Fibroblast of skin of abdomen (primary cell): ENCODE results near the gene PAQR3. TPM values are rescaled to one million over a fixed set of nuclear protein-coding genes. Genes with fewer than 3 reads are reported as not detected.

ENCODE experiments used
- DNase-seq: peaks from one replicate; pipeline ENCODE4 v3.0.0-alpha.2; 2013
- polyA plus RNA-seq, 2 experiments: library from polyadenylated mRNA; unstranded; fragments of 120-200 nt; gene quantifications; one replicate each; pipeline ENCODE4 v1.2.1, GENCODE V29; 2013; ENCODE audit not compliant: insufficient read length in 2 of 2

Gene PAQR3, protein sequence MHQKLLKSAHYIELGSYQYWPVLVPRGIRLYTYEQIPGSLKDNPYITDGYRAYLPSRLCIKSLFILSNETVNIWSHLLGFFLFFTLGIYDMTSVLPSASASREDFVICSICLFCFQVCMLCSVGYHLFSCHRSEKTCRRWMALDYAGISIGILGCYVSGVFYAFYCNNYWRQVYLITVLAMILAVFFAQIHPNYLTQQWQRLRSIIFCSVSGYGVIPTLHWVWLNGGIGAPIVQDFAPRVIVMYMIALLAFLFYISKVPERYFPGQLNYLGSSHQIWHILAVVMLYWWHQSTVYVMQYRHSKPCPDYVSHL
- 19.5 TPM for polyA plus RNA-seq (2013, experiment 1 of 2; ENCODE audit: insufficient read length)
- 19.6 TPM for polyA plus RNA-seq (2013, experiment 2 of 2; ENCODE audit: insufficient read length)

DNA sequence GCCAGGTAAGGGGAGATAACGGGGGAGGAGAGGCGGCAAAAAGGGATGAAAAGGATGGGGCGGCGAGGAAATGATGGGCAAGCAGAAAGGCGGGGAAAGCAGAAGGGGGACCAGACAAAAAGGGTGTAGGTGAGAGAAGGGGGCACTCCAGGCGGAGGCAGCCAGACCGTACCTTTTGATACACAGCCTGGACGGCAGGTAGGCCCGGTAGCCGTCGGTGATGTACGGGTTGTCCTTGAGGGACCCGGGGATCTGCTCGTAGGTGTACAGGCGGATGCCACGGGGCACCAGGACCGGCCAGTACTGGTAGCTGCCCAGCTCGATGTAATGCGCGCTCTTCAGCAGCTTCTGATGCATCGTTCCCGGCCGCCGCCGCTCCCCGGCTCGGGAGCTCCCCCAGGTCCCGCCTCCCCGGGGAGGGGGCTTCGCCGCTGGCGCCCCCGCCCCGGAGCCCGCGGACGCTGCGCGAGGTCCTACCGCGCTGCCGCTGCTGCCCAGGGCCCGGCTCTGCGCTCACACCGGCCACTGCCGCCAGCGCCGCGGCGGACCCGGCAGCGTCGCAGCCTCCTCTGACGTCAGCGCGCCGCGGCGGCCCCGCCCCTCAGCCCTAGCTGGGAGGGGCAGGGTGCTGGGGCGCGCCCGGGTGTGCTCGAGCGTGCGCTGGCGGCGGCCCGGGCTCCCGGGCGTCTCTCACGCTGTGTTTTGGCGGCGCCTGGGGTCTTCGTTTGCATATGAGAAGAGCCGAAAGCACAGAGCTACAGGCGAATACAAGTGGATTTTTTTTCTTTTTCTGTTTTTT is at the start of gene PAQR3:
Gene PAQR3 (minus strand): TSS at position 571 of the 799 bp plus-strand sequence. CDS start 214 bp downstream, at position 357.
- peak; percentile 85 for DNase-seq

DNA sequence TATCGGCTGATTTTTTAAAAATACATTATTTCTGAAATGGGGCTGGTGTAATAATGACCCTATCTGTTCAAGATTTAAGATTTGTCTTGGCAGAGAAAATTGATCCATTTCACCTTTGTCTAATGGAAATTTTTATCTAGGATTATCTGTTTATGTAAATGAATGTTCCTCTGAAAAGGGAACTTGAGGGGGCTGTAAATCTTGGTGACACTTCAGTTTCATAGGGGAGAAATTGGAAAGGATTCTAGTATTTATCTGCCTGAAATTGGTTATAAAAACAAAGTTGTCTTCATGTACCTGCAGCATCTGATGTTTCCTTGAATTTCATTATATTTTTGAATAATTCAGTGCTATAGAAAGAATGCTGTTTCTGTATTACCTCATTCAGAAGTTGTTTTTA is 48.4 kb upstream of the PAQR3 start:
- DNase-seq = no peak

DNA sequence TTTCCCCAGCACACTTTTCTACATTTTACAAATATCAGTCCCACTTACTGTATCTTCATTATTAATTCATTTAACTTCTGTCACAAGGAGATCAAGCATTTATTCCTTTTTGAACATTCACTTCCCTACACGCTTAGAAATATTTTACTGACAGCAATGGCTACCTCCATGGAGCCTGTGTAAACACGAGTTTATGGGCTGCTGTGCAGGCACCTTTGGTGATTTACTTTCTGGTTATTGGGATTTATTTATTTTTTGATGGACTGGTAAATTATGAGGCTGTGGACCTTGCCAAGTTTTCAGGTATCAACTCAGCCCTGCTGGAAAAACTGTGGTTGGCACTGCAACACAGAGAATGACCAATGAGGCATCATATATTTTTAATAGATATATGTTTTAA is 45.4 kb upstream of the PAQR3 start:
- no peak for DNase-seq

DNA sequence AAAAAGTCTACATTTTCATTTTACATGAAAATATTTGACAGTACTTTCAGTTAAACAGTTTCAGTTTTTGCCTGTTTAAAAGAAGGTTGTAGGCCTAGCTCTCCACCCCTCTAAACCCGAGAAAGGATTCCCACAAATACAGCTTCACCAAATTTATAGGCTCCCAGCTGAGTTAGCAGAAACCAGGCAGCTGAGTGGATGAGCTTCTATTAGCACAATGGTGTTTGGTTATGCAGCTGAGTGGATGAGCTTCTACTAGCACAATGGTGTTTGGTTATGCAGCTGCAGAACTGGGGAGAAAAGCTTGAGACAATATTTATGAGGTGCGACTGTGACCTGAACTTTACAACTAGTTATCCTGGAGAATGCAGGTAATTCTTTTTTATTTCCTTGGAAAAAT is 36.6 kb upstream of the PAQR3 start:
- no peak for DNase-seq

DNA sequence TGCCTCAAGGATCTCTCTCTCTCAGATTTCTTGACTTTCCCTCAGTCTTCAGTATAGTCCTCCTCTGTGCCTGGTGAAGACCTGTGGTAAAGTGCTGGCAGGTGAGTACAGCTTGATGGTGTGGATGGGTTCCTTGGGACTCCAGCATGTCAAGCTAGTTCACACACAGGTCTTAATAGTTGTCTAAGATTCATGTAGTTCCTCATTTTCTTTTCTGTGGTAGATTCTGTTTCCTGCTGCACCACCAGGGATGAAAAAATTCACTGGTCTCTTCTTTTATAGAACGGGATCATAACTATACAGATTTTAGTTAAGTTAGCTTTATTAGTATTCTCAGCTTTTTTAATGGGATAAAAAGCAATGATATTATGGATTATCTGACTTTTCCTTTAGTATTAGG is 32.5 kb upstream of the PAQR3 start:
- no peak for DNase-seq

DNA sequence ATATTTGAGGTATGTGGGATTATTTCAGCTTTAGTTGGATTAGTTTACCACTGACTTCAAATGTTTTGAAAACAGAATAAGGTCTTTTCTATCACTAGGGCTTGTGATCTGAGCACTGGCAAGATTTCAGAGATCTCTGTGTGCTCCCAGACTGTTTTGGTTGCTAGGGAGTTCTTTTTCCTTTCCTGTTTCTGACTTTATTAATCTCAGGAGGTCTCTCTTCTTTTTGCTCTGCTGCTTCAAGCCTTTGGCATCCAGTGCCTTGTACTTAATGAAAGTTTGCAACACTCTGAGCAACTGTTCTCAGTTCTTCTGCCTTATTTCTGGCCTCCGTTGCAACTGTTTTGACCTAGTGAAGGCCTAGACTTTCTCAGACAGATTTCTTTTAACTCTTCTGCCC is 32.1 kb upstream of the PAQR3 start:
- DNase-seq = no peak

DNA sequence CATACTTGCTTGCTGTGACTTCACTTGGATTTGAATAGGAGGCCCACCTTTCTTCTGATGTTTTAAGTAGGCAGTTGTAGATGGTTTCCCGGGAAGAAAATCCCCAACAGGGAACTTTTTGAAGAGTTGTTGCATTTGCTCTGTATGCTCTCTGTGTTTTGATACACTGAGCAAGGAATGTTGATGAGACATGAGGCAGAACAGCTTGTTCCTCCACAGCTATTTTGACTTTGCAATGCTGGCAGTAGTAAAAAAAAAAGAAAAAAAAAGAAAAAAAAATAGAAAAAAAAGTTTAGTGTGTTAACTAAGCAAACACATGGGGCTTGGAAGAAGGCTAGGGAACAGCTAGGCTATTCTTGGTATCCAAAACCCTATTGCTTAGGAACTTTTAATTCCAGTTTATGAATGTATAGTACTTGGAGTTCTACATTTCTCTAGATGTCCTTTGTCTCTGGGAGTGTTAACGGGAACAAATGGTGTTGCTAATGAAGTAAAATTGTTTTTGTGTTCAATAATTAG is 23.4 kb upstream of the PAQR3 start:
- DNase-seq = no peak

DNA sequence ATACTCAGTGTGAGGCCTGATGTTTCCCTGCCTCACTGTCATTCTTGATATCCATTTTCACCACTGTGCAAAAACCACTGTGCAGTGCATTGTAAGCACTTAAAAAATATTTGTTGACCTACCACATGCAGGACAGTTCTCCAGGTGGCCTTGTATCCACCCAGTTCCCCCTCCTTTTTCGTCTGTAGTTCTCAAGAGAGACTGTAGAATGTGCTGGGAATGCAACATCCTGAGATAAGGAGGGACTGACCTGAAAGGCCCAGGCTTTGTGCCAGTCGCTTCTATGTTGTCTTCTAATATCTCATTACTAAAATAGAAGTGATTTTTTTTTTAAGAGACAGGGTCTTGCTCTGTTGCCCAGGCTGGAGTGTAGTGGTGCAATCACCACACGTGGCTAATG is 21.7 kb upstream of the PAQR3 start:
- DNase-seq = no peak

DNA sequence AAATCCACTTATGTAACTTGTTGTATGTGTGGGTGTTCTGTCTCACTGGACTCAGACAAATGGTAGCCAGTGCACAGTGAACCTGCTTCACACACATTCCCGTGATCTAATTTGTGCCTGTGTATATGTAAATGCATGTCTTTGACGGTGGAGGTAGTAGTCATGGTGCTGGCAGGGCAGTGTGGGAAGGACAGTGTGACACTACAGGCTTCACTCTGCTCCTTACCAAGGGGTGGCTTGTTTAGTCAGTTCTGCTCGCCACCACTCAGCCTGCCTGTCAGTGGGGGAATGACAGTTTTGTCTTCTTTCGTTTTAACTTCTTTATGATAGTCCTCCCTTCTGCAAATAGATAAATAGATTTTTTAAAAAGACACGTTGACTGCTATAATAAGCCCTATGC is 17.7 kb upstream of the PAQR3 start:
- no peak for DNase-seq

DNA sequence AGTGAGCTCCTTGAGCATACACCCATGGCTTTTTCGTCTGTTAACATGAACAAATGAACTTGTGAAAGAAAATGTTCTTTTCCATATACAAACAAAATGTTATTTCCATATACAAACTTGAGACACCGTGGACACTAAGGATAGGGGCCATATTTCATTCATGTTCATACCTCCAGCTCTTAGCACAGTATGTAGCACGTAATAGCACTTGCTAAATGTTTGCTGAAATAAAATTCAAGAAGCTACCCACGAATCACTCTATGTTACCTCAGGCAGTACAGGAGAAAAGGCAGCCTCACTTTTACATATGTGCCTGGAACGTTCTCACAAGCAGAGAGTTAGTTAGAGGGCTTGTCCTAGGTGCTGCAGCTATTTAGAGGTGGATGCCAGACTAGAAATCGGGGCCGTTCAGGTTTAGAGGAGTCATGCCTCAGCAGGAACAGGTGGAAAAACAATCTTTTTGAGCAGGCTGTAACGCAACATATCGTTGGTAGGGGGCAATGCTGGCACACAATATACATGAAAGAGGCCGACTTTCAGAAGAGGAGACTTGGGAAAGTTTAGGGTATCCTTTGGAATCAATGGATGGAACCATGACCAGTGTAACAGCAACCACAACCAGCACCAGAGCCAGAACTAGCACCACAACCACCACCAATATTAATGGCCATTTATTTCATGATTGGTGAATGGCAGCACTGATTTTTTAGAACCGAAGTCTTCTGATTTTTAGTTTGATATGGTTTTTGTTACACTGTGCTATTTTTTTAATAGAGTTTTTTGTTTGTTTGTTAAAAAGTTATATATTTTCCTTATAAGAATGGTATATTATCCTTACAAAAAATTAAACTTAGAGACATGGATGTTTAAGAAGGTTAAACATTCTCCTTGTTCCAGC is 14.8 kb upstream of the PAQR3 start:
- peak; percentile 16 for DNase-seq

DNA sequence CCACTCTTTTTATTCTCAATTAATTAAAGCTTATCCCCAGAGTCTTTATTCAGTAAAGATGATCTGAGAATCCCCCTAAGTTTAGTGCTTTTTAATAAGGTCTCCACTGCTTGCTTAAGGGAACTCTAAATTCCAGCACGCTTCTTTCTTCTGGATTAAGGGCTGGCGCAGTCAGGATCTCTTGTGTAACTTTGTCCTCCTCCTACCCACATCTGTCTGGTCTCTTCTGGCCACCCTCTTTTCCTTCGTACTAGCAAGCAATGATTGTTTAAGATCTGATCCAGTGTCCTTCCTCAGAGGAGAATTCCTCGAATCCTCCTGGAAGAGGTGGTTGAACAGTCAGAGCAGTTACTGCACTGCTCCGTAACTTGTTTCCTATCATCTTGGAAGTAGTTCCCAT is 14.0 kb upstream of the PAQR3 start:
- DNase-seq = no peak

DNA sequence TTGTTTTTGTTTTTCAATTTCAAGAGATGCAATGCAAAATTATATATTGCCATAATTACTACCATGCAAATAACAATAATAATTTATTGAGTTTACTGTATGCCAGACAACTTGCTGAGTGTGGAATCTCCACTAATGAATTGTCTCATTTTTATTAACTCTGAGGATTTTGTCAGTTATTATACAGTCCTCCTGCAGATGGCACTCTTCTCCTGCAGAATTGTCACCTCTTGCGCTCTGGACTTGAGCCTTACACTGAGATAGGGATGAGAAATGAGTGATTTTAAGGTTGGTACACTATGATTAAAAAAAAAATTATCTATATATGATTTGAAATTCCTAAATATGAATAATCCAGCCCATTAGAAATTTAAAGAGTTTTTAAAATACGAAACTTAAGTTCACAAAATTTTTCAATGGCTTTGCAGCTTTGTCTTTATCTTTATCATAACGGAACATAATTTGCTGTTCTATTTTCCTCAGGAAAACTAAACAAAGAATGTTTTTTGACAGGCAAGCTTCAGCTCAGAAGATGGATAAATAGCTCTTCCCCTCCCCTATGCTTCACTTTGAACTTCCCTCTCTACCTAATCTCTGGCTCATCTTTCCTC is 12.7 kb upstream of the PAQR3 start:
- DNase-seq = peak; percentile 50

DNA sequence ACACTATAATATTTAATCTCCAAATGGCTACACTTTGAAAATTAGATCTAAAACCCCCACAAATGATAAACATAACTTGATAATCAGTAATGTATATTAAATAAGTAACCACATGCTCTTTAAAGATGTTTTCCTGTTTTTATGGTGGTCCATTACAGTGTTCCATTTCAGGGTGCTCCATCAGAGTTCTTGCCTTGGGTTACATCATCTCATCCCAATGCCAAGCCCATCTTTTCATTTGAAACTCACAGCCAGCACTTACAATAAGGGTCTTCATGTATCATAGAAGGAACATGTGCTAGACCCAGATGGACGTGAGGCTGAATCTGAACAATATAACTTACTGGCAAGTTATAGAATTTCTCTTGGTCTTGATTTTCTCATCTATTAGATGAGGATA is 10.5 kb upstream of the PAQR3 start:
- peak; percentile 32 for DNase-seq

DNA sequence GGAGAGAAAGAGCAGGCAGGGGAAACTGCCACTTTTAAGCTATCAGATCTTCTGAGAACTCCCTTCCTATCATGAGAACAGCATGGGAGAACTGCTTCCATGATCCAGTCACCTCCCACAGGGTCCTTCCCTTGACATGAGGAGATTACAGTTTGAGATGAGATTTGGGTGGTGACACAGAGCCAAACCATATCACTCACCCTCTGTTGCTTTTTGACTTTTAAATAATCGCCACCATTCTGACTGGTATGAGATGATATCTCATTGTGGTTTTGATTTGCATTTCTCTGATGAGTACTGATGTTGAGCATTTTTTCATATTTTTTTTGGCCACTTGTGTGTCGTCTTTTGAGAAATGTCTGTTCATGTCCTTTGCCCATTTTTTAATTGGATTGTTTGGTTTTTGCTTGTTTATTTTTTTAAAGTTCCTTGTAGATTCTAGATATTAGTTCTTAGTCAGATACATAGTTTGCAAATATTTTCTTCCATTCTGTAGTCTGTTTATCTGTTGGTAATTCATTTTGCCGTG is 6.5 kb upstream of the PAQR3 start:
- DNase-seq = no peak

DNA sequence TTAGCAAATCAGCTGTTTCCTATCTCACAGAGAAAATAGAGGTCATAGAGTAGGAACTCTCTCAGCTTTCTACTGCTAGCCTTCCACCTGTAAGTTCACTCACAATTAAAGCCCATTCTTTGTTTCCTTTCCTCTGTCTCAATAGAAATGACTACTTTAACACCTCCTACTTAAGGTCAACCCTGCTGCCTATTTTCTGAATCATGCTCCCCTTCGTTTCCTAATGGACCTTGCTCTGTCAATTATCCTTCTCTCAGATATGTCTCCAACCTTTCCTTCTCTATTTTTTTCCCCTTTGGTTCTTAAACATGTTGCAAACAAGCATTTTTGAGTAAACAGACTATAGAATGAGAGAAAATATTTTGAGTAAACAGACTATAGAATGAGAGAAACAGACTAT is 5.1 kb upstream of the PAQR3 start:
- DNase-seq = no peak

DNA sequence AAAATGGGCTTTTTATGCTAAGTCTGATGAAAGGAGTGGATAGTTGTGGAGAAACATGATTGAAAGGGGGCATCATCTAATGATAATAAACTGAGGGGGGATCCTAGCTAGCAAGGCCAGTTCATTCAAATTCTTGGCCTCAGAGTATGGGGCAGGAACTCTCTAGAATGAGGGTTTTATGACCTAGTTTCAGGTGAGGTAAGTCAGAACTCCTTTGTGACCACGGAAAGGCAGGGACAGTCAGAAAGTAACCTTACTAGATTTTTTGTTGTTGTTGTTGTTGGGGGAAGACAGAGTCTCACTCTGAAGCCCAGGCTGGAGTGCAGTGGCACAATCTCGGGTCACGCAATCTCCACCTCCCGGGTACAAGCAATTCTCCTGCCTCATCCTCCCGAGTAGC is 1.5 kb upstream of the PAQR3 start:
- no peak for DNase-seq

DNA sequence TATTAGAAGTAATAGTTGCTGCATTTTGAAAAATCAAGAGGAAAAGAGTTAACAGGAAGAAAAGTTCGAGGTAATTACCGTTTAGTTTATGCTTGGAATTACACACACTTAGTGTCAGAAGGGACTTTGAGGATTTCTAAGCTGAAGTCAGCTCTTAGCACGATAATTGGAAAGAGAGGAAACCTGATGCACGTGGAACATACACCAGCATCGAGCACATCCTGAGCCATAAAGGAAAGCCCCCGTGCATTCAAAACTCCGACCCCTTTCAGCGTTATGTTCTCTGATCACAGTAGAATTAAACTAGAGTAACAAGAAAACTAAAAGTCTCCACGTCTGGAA is 400 bp upstream of the PAQR3 start:
- DNase-seq = no peak

DNA sequence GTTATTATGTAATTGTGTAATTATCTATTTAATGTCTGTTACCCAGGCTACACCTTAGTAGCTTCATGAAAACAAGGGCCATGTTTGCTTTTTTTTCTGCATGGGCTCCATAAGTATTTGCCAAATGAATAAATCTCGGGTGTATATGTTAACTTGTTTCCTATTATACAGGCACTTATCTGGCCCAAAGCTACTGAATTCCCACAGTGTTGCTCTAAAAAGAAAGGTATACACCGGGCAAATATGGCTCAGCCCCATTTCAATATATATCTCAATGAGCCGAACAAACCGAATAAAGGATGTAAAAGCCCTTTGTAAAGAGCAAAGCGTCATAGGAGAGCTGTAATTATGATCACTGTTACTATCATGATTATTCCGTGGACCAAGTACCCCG is 767 bp downstream of the PAQR3 start:
- no peak for DNase-seq

DNA sequence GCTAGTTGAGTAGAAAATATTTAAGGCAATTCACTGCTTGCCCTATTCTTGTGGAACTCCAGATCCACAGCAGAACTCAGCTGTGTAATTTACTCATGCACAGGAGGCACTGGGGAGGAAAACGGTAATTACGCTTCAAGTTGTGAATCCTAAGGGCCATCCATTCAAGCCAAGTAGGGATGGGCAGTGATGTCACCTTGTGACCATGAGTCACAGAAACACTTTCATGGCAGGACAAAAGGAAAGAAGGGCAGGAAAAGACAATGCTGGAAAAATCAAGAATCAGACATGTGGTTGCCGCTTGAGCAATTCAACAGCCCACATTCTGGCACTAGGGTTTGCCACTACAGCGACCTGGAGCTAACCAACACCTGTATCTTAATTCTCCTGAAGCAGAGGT is 1.4 kb downstream of the PAQR3 start:
- DNase-seq = no peak

DNA sequence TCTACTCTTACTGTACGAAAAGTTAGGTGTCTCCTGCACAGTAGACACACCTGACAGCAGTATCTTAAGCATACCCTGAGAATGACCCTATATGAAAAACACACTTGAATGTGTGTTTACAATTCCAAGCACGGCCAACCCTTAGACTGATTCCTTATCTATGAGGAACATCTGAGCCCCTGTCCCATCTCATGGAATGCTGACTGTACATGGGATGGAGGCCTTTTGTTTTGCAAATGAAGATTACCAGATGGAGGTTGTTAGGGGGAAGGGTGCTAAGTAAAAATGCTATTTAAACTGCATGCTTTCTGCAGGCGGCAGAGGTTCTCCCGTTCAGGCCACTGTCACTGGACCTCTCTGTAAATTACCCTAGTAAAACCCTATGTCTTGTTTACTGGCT is 2.2 kb downstream of the PAQR3 start:
- DNase-seq = no peak

DNA sequence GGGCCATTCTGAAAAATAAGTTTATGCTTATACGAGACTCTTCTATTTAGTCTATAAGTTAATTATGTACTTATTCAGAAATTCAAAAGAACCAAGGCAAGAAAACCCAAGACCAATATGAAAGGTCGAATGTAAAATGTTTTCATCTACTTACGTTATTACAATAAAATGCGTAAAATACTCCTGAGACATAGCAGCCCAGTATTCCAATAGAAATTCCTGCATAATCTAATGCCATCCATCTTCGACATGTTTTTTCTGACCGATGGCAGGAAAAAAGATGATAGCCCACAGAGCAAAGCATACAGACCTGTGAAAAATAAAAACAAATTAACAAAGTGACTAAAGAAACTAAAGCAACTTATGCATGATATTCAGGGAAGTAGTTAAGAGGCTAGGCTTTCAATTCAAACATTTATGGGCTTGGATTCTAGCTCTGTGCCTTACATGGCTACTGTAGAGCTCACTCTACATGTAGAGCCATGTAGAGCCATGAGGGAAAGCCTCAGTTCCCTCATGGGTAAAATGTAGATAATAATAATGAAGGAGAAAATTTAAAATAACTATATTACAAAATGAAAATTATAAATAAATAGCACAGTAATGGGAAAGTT is 9.1 kb downstream of the PAQR3 start:
- no peak for DNase-seq

DNA sequence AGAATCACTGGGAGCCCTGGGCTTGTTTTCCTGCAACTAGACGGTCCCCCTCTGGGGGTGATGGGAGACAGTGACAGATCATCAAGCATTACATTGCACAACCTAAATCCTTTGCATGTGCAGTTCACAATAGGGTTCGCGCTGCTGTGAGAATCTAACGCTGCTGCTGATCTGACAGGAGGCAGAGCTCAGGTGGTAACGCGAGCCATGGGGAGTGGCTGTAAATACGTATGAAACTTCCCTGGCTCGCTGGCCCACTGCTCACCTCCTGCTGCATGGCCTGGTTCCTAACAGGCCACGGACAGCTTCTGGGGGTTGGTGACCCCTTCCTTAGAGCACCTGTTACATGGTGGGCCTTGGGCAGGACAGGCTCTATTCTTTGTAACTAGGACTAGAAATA is 10.4 kb downstream of the PAQR3 start:
- no peak for DNase-seq
